CD14-positive monocyte (primary cell): ENCODE results near the gene EMD. TPM values are rescaled to one million over a fixed set of nuclear protein-coding genes. Genes with fewer than 3 reads are reported as not detected.

Experiments used
- DNase-seq, 3 donors: peaks; one replicate each; pipeline ENCODE4 v3.0.0-alpha.2; 2011 to 2022
- H2AFZ ChIP-seq: 2 replicates; pipeline ENCODE4 v1.6.0; 2012; ENCODE audit warnings: mild to moderate bottlenecking, low read depth, low read length, inconsistent platforms; ENCODE audit not compliant: insufficient read depth, poor library complexity, severe bottlenecking
- H3K27ac ChIP-seq, 2 donors: 1 replicate in 1 of 2; 2 replicates in 1 of 2; pipeline ENCODE4 v1.5.1; 2012 to 2013; ENCODE audit warnings: low read length in 2 of 2, control low read depth in 1 of 2, inconsistent platforms in 1 of 2, low read depth in 1 of 2, mild to moderate bottlenecking in 1 of 2
- H3K27me3 ChIP-seq, 2 donors: one replicate each; pipeline versions ENCODE4 v1.6.0 to v1.6.1; 2011 to 2013; ENCODE audit warnings: low read length in 2 of 2; ENCODE audit not compliant: control insufficient read depth in 2 of 2, insufficient read depth in 2 of 2
- H3K36me3 ChIP-seq, 2 donors: replicated peaks in 1 of 2; 1 replicate in 1 of 2; 2 replicates in 1 of 2; pipeline versions ENCODE4 v1.5.1 to v1.6.1; 2012 to 2013; ENCODE audit warnings: low read length in 2 of 2, control low read depth in 1 of 2, inconsistent platforms in 1 of 2, mild to moderate bottlenecking in 1 of 2; ENCODE audit not compliant: insufficient read depth in 2 of 2, control insufficient read depth in 1 of 2
- H3K4me1 ChIP-seq, 2 donors: 1 replicate in 1 of 2; 2 replicates in 1 of 2; pipeline versions ENCODE4 v1.5.1 to v1.6.1; 2012 to 2013; ENCODE audit warnings: low read length in 2 of 2, control low read depth in 1 of 2, inconsistent platforms in 1 of 2, mild to moderate bottlenecking in 1 of 2, moderate library complexity in 1 of 2; ENCODE audit not compliant: insufficient read depth in 2 of 2, control insufficient read depth in 1 of 2
- H3K4me2 ChIP-seq: replicated peaks from 2 replicates; pipeline ENCODE3; 2012; ENCODE audit warnings: low read length, moderate library complexity, mild to moderate bottlenecking; ENCODE audit not compliant: poor library complexity, severe bottlenecking; ENCODE audit errors: extremely low read depth
- H3K4me3 ChIP-seq, 3 experiments: fragments of 200-600 bp in 1 of 3; sonication (generic) in 1 of 3; replicated peaks in 1 of 3; 1 replicate in 2 of 3; 2 replicates in 1 of 3; pipeline ENCODE4 v1.5.1; 2011 to 2013; ENCODE audit warnings: low read length in 3 of 3, mild to moderate bottlenecking in 3 of 3, control low read depth in 2 of 3, low read depth in 2 of 3, inconsistent platforms in 1 of 3, moderate library complexity in 1 of 3
- H3K79me2 ChIP-seq: 2 replicates; pipeline ENCODE4 v1.6.0; 2012; ENCODE audit warnings: mild to moderate bottlenecking, control low read depth, inconsistent platforms, low read length, moderate library complexity; ENCODE audit not compliant: insufficient read depth
- H3K9ac ChIP-seq: 2 replicates; pipeline ENCODE4 v1.6.0; 2017; ENCODE audit warnings: low read length, mild to moderate bottlenecking; ENCODE audit not compliant: insufficient read depth, poor library complexity, severe bottlenecking
- H3K9me3 ChIP-seq, 2 donors: replicated peaks in 1 of 2; 1 replicate in 1 of 2; 2 replicates in 1 of 2; pipeline versions ENCODE4 v1.5.1 to v1.6.1; 2012 to 2013; ENCODE audit warnings: low read length in 2 of 2, control low read depth in 1 of 2; ENCODE audit not compliant: control insufficient read depth in 1 of 2, insufficient read depth in 1 of 2
- H4K20me1 ChIP-seq: 2 replicates; pipeline ENCODE4 v1.6.0; 2012; ENCODE audit warnings: mild to moderate bottlenecking, low read length, control low read depth, moderate library complexity; ENCODE audit not compliant: insufficient read depth
- H3K27ac Mint-ChIP-seq, 7 donors: one replicate each; pipeline ENCODE4 v1.8.0; 2020; ENCODE audit warnings: mild to moderate bottlenecking in 7 of 7, mixed read lengths in 7 of 7, moderate library complexity in 6 of 7, inconsistent platforms in 2 of 7
- H3K27me3 Mint-ChIP-seq, 3 donors: one replicate each; pipeline ENCODE4 v1.8.0; 2021 to 2022; ENCODE audit warnings: low read depth in 3 of 3, mild to moderate bottlenecking in 3 of 3, mixed read lengths in 3 of 3, moderate library complexity in 3 of 3, inconsistent platforms in 1 of 3
- H3K36me3 Mint-ChIP-seq, 2 donors: one replicate each; pipeline ENCODE4 v1.8.0; 2020; ENCODE audit warnings: mixed read lengths in 2 of 2, inconsistent platforms in 1 of 2, mild to moderate bottlenecking in 1 of 2
- H3K4me1 Mint-ChIP-seq: one replicate; pipeline ENCODE4 v1.8.0; 2020; ENCODE audit warnings: mild to moderate bottlenecking, mixed read lengths
- H3K4me3 Mint-ChIP-seq, 2 donors: one replicate each; pipeline ENCODE4 v1.8.0; 2020; ENCODE audit warnings: mild to moderate bottlenecking in 2 of 2, mixed read lengths in 2 of 2, moderate library complexity in 1 of 2
- H3K9me3 Mint-ChIP-seq, 7 donors: one replicate each; pipeline ENCODE4 v1.8.0; 2020 to 2022; ENCODE audit warnings: mixed read lengths in 7 of 7, mild to moderate bottlenecking in 6 of 7, moderate library complexity in 6 of 7, inconsistent platforms in 2 of 7
- CTCF ChIP-seq: fragments of 200-600 bp; IDR thresholded peaks from one replicate; pipeline ENCODE4 v1.8.0; 2022; ENCODE audit warnings: antibody characterized with exemption, mild to moderate bottlenecking
- WGBS: methylation state at CpG from one replicate; pipeline ENCODE4 v1.1.5; 2013; ENCODE audit warnings: missing lambda C conversion rate; ENCODE audit not compliant: insufficient coverage; 5-methylcytosine and 5-hydroxymethylcytosine counted together
- intact Hi-C, 2 donors: fragments of 100-400 bp; cut with micrococcal nuclease; formaldehyde crosslinking; loops; one replicate each; pipeline versions ENCODE4 v1.15.0 to v1.15.1; 2023
- polyA plus RNA-seq, 3 donors: library from polyadenylated mRNA; depleted of rRNA in 1 of 3; unstranded in 2 of 3; stranded (reverse) in 1 of 3; fragments of 300-500 nt in 2 of 3; fragments of >200 nt in 1 of 3; fragmentation: Illumina TruSeq in 2 of 3; gene quantifications; 1 replicate in 2 of 3; 2 replicates in 1 of 3; pipeline ENCODE4 v1.2.3, GENCODE V29; 2012 to 2021

EMD gene
- polyA plus RNA-seq, 3 donors: 14.0 to 126 (median 17.6) TPM

DNA sequence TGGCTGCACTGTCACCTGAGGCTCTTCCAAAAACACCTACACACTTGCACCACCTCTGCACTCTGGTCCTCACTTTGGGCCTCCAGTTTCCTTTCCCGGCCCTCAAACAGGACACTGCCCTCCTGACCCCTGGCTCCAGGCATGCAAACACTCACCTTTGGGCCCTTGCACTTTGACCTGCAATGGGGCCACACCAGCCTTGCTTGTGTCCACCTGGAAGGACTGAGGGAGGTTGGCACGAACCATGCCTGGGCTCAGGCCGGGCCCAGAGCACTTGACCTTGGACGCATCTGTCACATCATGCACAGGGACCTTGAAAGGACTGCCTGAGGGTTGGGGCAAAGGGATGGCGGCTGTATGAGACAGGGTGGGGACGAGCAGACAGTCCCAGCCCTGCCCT lies 20.3 kb upstream of the EMD start:
- Histone ChIP-seq H3K27ac (peak overlapping the region in 1 of 2 donors; percentile 1), H2AFZ (no peak overlapping the region), H3K9me3 (no peaks in the 10 kb centered on the region), H3K79me2 (peaks cover 84% of the 10 kb centered on the region), H3K27me3 (no peaks in the 10 kb centered on the region), H3K9ac (no peak overlapping the region), H3K4me1 (no peaks in the 10 kb centered on the region), H3K36me3 (peaks cover 94 to 96% of the 10 kb centered on the region in 2 donors), H4K20me1 (peaks cover 99% of the 10 kb centered on the region), H3K4me3 (no peak overlapping the region), H3K4me2 (no peak overlapping the region)
- intact Hi-C loops: no loop called here
- WGBS: 100% methylated on average over 2 of the region's 6 CpGs
- peaks cover 0 to 2% (median 0%) of the 10 kb centered on the region in 3 donors for H3K27me3 Mint-ChIP-seq
- no peaks in the 10 kb centered on the region for H3K9me3 Mint-ChIP-seq
- no peak for DNase-seq
- no peak for TF ChIP-seq CTCF
- H3K27ac Mint-ChIP-seq: peak overlapping the region in 5 of 7 donors; percentile 21 to 75 (median 69)
- H3K4me3 Mint-ChIP-seq: no peak overlapping the region
- peaks cover 3% of the 10 kb centered on the region for H3K4me1 Mint-ChIP-seq
- peaks cover 52 to 91% of the 10 kb centered on the region in 2 donors for H3K36me3 Mint-ChIP-seq

GRCh38 chrX:154359362-154360154 lies 19.5 kb upstream of the EMD start:
- peaks cover 91% of the 10 kb centered on the region for H3K79me2 ChIP-seq
- WGBS: 98% methylated on average over 11 of the region's 41 CpGs
- H3K4me1 Mint-ChIP-seq: peaks cover 3% of the 10 kb centered on the region
- peaks cover 49 to 91% of the 10 kb centered on the region in 2 donors for H3K36me3 Mint-ChIP-seq
- H3K36me3 ChIP-seq: peaks cover 94 to 96% of the 10 kb centered on the region in 2 donors
- no peak overlapping the region for H3K4me3 ChIP-seq
- H3K27ac ChIP-seq: no peak overlapping the region
- H3K27ac Mint-ChIP-seq: peak overlapping the region in 1 of 7 donors; percentile 38
- no peak overlapping the region for H3K4me3 Mint-ChIP-seq
- peaks cover 0 to 3% (median 0%) of the 10 kb centered on the region in 3 donors for H3K27me3 Mint-ChIP-seq
- H2AFZ ChIP-seq: no peak overlapping the region
- no peak overlapping the region for H3K4me2 ChIP-seq
- H3K9me3 ChIP-seq: no peaks in the 10 kb centered on the region
- intact Hi-C loops: no loop called here
- no peak overlapping the region for H3K9ac ChIP-seq
- no peaks in the 10 kb centered on the region for H3K4me1 ChIP-seq
- peaks cover 99% of the 10 kb centered on the region for H4K20me1 ChIP-seq
- DNase-seq: no peak
- peaks cover 0 to under 1% (median 0%) of the 10 kb centered on the region in 7 donors for H3K9me3 Mint-ChIP-seq
- no peaks in the 10 kb centered on the region for H3K27me3 ChIP-seq
- TF ChIP-seq CTCF: no peak
